ENCODE measurements around the gene MMD. TPM values are rescaled to one million over a fixed set of nuclear protein-coding genes. Genes with fewer than 3 reads are reported as not detected.

Gene MMD
- total RNA-seq, 3 donors from 2014 or later = 10.3 to 22.8 (median 14.7) TPM

- H3K4me1 ChIP-seq (ENCODE audit: low read depth) = no peaks in the 10 kb centered on the region
- DNase-seq (no peak), ATAC-seq (no peak)
- no peak overlapping the region for H3K4me3 ChIP-seq
- intact Hi-C loops (cut with DNase I, micrococcal nuclease) = no loop called here
- no peaks in the 10 kb centered on the region for H3K36me3 ChIP-seq (ENCODE audit: low read depth)
- no peaks in the 10 kb centered on the region for H3K9me3 ChIP-seq
- TF ChIP-seq CTCF (IDR thresholded peaks at IDR 0.05) = no peak
These were observed 67.6 kb downstream of the MMD start for GRCh38 chr17:55354010-55354409.

GRCh38 chr17:55351226-55351625, 70.4 kb downstream of the MMD start:
- ATAC-seq (no peak), DNase-seq (no peak)
- Histone ChIP-seq H3K4me3 (no peak overlapping the region), H3K9me3 (no peaks in the 10 kb centered on the region), H3K36me3 (ENCODE audit: low read depth) (no peaks in the 10 kb centered on the region), H3K4me1 (ENCODE audit: low read depth) (no peaks in the 10 kb centered on the region)
- TF ChIP-seq CTCF (IDR thresholded peaks at IDR 0.05) = no peak
- intact Hi-C loops (cut with DNase I, micrococcal nuclease) = no loop called here

GRCh38 chr17:55350825-55351205, 70.8 kb downstream of the MMD start:
- Histone ChIP-seq H3K9me3 (no peaks in the 10 kb centered on the region), H3K4me1 (ENCODE audit: low read depth) (no peaks in the 10 kb centered on the region), H3K36me3 (ENCODE audit: low read depth) (no peaks in the 10 kb centered on the region), H3K4me3 (no peak overlapping the region)
- intact Hi-C loops (cut with DNase I, micrococcal nuclease) = no loop called here
- ATAC-seq (no peak), DNase-seq (no peak)
- no peak for TF ChIP-seq CTCF (IDR thresholded peaks at IDR 0.05)

- no peaks in the 10 kb centered on the region for H3K4me1 ChIP-seq (ENCODE audit: low read depth)
- no peaks in the 10 kb centered on the region for H3K9me3 ChIP-seq
- H3K4me3 ChIP-seq = no peak overlapping the region
- no peaks in the 10 kb centered on the region for H3K36me3 ChIP-seq (ENCODE audit: low read depth)
- ATAC-seq (peak; percentile 82), DNase-seq (peak in 2 of 3 donors; percentile 44 to 57)
- TF ChIP-seq CTCF (IDR thresholded peaks at IDR 0.05) = peak; percentile 72
- intact Hi-C loops (cut with DNase I, micrococcal nuclease) = loop anchor here in 1 of 2 donors (10.0 kb wide), 1 partner anchor 354 kb away; no protein-coding TSS in a partner anchor
These were observed 72.8 kb downstream of the MMD start for GRCh38 chr17:55348749-55349354.

GRCh38 chr17:55347341-55347740, 74.3 kb downstream of the MMD start:
- ATAC-seq = no peak
- no peak for DNase-seq
- H3K9me3 ChIP-seq = no peaks in the 10 kb centered on the region
- H3K4me3 ChIP-seq = no peak overlapping the region
- no peaks in the 10 kb centered on the region for H3K4me1 ChIP-seq (ENCODE audit: low read depth)
- H3K36me3 ChIP-seq (ENCODE audit: low read depth) = no peaks in the 10 kb centered on the region
- intact Hi-C loops (cut with DNase I, micrococcal nuclease) = loop anchor here in 1 of 2 donors (10.0 kb wide), 1 partner anchor 353 kb away; no protein-coding TSS in a partner anchor
- no peak for TF ChIP-seq CTCF (IDR thresholded peaks at IDR 0.05)
